ENCODE results near the gene ZNRF2.

ZNRF2 gene

GRCh38 chr7:30335763-30336487, 51.5 kb downstream of the ZNRF2 start:
- Histone ChIP-seq H3K27ac (ENCODE audit: low read depth, low read length) (no peak overlapping the region), H3K36me3 (ENCODE audit: insufficient read depth, low read length) (no peaks in the 10 kb centered on the region), H3K4me3 (ENCODE audit: low read depth, low read length) (no peak overlapping the region), H2AFZ (ENCODE audit: low read length, unreplicated experiment) (no peak overlapping the region), H3K27me3 (ENCODE audit: insufficient read depth, low read length) (no peaks in the 10 kb centered on the region), H3K4me1 (ENCODE audit: control insufficient read depth, insufficient read depth, low read length, unreplicated experiment) (peaks cover 3% of the 10 kb centered on the region), H3K79me2 (ENCODE audit: control insufficient read depth, insufficient read depth, low read length, unreplicated experiment) (peaks cover 6% of the 10 kb centered on the region)

- H3K27me3 ChIP-seq (ENCODE audit: insufficient read depth, low read length): no peaks in the 10 kb centered on the region
- H3K79me2 ChIP-seq (ENCODE audit: control insufficient read depth, insufficient read depth, low read length, unreplicated experiment): peaks cover 10% of the 10 kb centered on the region
- peaks cover 21% of the 10 kb centered on the region for H3K4me1 ChIP-seq (ENCODE audit: control insufficient read depth, insufficient read depth, low read length, unreplicated experiment)
- no peak overlapping the region for H2AFZ ChIP-seq (ENCODE audit: low read length, unreplicated experiment)
- no peak overlapping the region for H3K27ac ChIP-seq (ENCODE audit: low read depth, low read length)
- H3K4me3 ChIP-seq (ENCODE audit: low read depth, low read length): no peak overlapping the region
- no peaks in the 10 kb centered on the region for H3K36me3 ChIP-seq (ENCODE audit: insufficient read depth, low read length)
Measured at GRCh38 chr7:30344513-30344912, 60.1 kb downstream of the ZNRF2 start.

DNA sequence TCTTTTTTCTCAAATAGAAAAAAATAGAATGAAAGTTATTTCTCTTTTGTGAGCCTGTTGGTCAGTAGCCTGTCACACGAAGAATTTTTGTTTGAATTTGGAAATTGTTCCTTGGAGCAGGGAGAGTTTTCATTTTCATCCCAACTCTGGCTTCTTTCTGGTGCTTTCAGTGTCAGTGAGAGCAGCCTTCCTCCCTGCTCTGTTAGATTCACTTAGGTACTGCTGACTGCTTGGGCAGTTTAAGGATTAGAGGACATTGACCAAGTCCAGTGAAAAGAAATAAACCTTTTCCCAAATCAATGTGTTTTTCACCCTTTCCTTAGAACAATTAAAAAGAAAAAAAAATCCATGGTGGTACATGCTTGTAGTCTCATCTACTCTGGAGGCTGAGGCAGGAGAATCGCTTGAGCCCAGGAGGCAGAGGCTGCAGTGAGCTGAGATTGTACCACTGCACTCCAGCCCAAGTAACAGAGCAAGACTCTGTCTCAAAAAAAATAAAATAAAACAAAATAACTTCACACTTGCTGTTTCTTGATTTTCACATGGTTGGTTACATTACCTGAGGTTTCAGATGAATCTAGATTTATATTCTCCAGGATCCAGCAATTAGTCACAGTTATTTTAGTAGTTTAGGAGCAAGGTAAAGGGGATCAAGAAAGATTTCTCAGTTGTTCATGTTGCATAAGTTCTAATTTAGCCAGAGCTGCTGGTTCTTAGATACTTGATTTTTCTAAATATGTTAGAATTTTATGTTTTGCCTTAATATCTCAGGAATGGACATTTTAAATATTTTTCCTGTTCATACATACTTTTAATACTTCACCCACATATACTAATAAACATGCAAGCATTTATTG, 63.1 kb downstream of the ZNRF2 start:
- H3K79me2 ChIP-seq (ENCODE audit: control insufficient read depth, insufficient read depth, low read length, unreplicated experiment): peaks cover 15% of the 10 kb centered on the region

DNA sequence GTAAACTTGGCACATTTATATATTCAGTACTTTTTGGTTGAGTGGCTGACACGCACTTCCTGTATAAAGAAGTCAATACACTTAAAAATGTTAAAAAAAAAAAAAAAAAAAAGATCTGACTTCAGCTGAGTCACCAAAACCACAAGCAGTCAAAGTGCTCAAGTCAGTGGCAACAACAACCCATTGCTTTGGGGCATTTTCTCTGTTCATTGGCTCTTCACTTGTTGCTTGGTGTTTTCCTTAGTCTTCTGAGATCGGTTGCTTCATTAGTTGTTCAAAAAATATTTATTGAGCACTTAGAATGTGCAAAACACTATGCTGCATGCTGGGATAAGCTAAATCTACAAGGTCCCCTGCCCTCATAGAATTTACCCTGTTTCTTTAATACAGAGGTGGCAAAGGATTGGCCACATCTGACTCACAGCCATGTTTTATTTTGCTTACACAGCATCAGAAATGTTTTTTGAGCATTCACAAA, 63.7 kb downstream of the ZNRF2 start:
- Histone ChIP-seq H3K79me2 (ENCODE audit: control insufficient read depth, insufficient read depth, low read length, unreplicated experiment) (peaks cover 15% of the 10 kb centered on the region), H3K4me3 (ENCODE audit: low read depth, low read length) (peak overlapping the region; percentile 54), H3K27me3 (ENCODE audit: insufficient read depth, low read length) (no peaks in the 10 kb centered on the region), H3K36me3 (ENCODE audit: insufficient read depth, low read length) (no peaks in the 10 kb centered on the region), H3K4me1 (ENCODE audit: control insufficient read depth, insufficient read depth, low read length, unreplicated experiment) (peaks cover 21% of the 10 kb centered on the region), H3K27ac (ENCODE audit: low read depth, low read length) (peak overlapping the region; percentile 84), H2AFZ (ENCODE audit: low read length, unreplicated experiment) (no peak overlapping the region)

More for the DNA sequence above, 63.1 kb downstream of the ZNRF2 start:
- no peaks in the 10 kb centered on the region for H3K27me3 ChIP-seq (ENCODE audit: insufficient read depth, low read length)
- peak overlapping the region; percentile 42; the same call in 1 of the 2 replicates for H3K4me3 ChIP-seq (ENCODE audit: low read depth, low read length)
- peaks cover 21% of the 10 kb centered on the region for H3K4me1 ChIP-seq (ENCODE audit: control insufficient read depth, insufficient read depth, low read length, unreplicated experiment)
- H3K27ac ChIP-seq (ENCODE audit: low read depth, low read length): peak overlapping the region; percentile 84
- H2AFZ ChIP-seq (ENCODE audit: low read length, unreplicated experiment): peak overlapping the region; percentile 67
- no peaks in the 10 kb centered on the region for H3K36me3 ChIP-seq (ENCODE audit: insufficient read depth, low read length)

DNA sequence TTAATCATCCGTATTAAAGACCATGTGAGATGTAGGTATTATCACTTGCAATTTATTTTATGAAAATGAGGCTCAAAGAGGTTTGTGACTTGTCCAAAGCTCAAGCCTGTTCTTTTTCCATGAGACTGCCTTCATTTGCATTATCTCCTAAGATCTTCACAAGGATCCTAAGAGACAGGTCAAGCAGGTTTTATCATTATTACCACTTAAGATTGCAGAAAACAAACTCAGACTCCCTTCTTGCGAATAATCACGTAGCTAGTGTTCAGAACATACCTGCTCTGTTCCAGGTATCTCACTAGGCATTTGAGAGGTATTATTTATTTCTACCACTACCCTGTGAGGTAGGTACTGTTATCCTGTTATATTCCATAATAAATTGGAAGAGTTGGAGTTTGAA, 64.8 kb downstream of the ZNRF2 start:
- Histone ChIP-seq H3K4me1 (ENCODE audit: control insufficient read depth, insufficient read depth, low read length, unreplicated experiment) (peaks cover 21% of the 10 kb centered on the region), H3K4me3 (ENCODE audit: low read depth, low read length) (no peak overlapping the region), H3K27ac (ENCODE audit: low read depth, low read length) (peak overlapping the region; percentile 84; the same call in 1 of the 2 replicates), H3K79me2 (ENCODE audit: control insufficient read depth, insufficient read depth, low read length, unreplicated experiment) (peaks cover 18% of the 10 kb centered on the region), H3K36me3 (ENCODE audit: insufficient read depth, low read length) (no peaks in the 10 kb centered on the region), H2AFZ (ENCODE audit: low read length, unreplicated experiment) (no peak overlapping the region), H3K27me3 (ENCODE audit: insufficient read depth, low read length) (no peaks in the 10 kb centered on the region)

DNA sequence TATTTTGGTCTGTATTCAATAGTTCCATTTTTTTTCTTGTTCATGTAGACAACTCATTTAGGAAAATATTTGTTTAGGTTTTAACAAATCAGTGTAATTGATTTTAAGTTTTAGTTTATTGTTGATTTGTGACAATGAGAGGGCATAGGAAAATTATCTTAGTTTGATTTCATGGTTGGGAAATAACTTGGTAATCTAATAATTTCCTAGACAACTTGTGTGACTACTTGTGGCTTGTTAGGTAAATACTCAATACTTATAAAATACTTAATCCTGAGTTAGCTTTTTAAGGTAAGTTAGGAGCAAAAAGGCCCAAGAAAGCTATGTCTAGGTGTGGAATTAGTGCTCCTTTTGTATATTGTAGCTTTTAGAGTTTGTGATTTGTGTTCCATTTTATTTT, 65.4 kb downstream of the ZNRF2 start:
- Histone ChIP-seq H3K4me1 (ENCODE audit: control insufficient read depth, insufficient read depth, low read length, unreplicated experiment) (peaks cover 21% of the 10 kb centered on the region), H3K4me3 (ENCODE audit: low read depth, low read length) (no peak overlapping the region), H3K36me3 (ENCODE audit: insufficient read depth, low read length) (no peaks in the 10 kb centered on the region), H3K27ac (ENCODE audit: low read depth, low read length) (no peak overlapping the region), H3K79me2 (ENCODE audit: control insufficient read depth, insufficient read depth, low read length, unreplicated experiment) (peaks cover 18% of the 10 kb centered on the region), H2AFZ (ENCODE audit: low read length, unreplicated experiment) (no peak overlapping the region), H3K27me3 (ENCODE audit: insufficient read depth, low read length) (no peaks in the 10 kb centered on the region)

GRCh38 chr7:30351286-30351685, 66.9 kb downstream of the ZNRF2 start:
- no peaks in the 10 kb centered on the region for H3K27me3 ChIP-seq (ENCODE audit: insufficient read depth, low read length)
- H3K4me1 ChIP-seq (ENCODE audit: control insufficient read depth, insufficient read depth, low read length, unreplicated experiment): peaks cover 21% of the 10 kb centered on the region
- no peak overlapping the region for H3K27ac ChIP-seq (ENCODE audit: low read depth, low read length)
- peaks cover 18% of the 10 kb centered on the region for H3K79me2 ChIP-seq (ENCODE audit: control insufficient read depth, insufficient read depth, low read length, unreplicated experiment)
- H3K4me3 ChIP-seq (ENCODE audit: low read depth, low read length): no peak overlapping the region
- no peaks in the 10 kb centered on the region for H3K36me3 ChIP-seq (ENCODE audit: insufficient read depth, low read length)
- H2AFZ ChIP-seq (ENCODE audit: low read length, unreplicated experiment): no peak overlapping the region

GRCh38 chr7:30351724-30352123, 67.3 kb downstream of the ZNRF2 start:
- Histone ChIP-seq H2AFZ (ENCODE audit: low read length, unreplicated experiment) (no peak overlapping the region), H3K79me2 (ENCODE audit: control insufficient read depth, insufficient read depth, low read length, unreplicated experiment) (peaks cover 18% of the 10 kb centered on the region), H3K4me1 (ENCODE audit: control insufficient read depth, insufficient read depth, low read length, unreplicated experiment) (peaks cover 21% of the 10 kb centered on the region), H3K36me3 (ENCODE audit: insufficient read depth, low read length) (no peaks in the 10 kb centered on the region), H3K27ac (ENCODE audit: low read depth, low read length) (no peak overlapping the region), H3K4me3 (ENCODE audit: low read depth, low read length) (no peak overlapping the region), H3K27me3 (ENCODE audit: insufficient read depth, low read length) (no peaks in the 10 kb centered on the region)

DNA sequence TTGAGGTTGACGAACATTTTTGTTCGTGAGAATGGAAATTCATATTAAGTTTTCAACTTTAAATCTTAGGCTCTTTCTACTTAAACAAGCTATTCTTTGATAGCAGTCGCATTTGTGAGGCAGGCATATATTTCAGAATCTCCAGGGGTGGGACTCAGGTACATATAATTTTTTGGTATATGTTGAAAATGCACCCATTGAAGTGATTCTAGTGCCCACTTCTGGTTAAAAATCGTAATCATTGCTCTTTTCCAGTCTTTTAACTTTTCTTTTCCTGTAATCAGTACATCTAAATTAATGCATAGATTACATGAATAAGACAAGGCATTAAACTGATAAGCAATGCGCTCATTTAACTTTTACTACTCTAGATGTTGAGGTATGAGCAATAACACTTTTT, 67.8 kb downstream of the ZNRF2 start:
- H3K27me3 ChIP-seq (ENCODE audit: insufficient read depth, low read length): no peaks in the 10 kb centered on the region
- peaks cover 20% of the 10 kb centered on the region for H3K4me1 ChIP-seq (ENCODE audit: control insufficient read depth, insufficient read depth, low read length, unreplicated experiment)
- H3K27ac ChIP-seq (ENCODE audit: low read depth, low read length): no peak overlapping the region
- H3K36me3 ChIP-seq (ENCODE audit: insufficient read depth, low read length): no peaks in the 10 kb centered on the region
- no peak overlapping the region for H3K4me3 ChIP-seq (ENCODE audit: low read depth, low read length)
- H2AFZ ChIP-seq (ENCODE audit: low read length, unreplicated experiment): no peak overlapping the region
- peaks cover 18% of the 10 kb centered on the region for H3K79me2 ChIP-seq (ENCODE audit: control insufficient read depth, insufficient read depth, low read length, unreplicated experiment)

DNA sequence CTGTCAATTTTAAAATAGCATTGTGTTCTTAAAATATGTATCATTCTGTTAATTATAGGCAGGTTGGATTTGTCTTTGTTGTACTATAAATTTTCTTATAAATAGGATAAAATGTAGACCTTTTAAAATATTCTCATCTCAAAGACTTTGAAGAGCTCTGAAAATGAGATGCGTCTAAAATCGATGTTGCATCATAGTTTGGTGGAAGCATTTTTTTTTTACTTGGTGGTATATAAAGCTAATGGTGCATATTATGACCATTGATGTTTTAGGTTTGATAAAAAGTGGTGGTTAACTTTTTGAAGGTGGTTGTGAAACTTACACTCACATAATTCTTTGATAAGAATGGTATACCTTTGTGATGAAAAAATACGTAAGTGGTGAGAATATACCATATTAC, 69.1 kb downstream of the ZNRF2 start:
- Histone ChIP-seq H3K79me2 (ENCODE audit: control insufficient read depth, insufficient read depth, low read length, unreplicated experiment) (peaks cover 18% of the 10 kb centered on the region), H3K27me3 (ENCODE audit: insufficient read depth, low read length) (no peaks in the 10 kb centered on the region), H3K4me1 (ENCODE audit: control insufficient read depth, insufficient read depth, low read length, unreplicated experiment) (peaks cover 8% of the 10 kb centered on the region), H2AFZ (ENCODE audit: low read length, unreplicated experiment) (no peak overlapping the region), H3K36me3 (ENCODE audit: insufficient read depth, low read length) (no peaks in the 10 kb centered on the region), H3K27ac (ENCODE audit: low read depth, low read length) (no peak overlapping the region), H3K4me3 (ENCODE audit: low read depth, low read length) (no peak overlapping the region)

Data from ACC112 (cell line).